GM18505 (cell line): ENCODE measurements around the gene ZNF90.
A peak's percentile ranks its signal among the peaks of the same experiment; 100 is the strongest.
"Not testable (repeated sequence)": the region's sequence is repeated elsewhere in the genome, so short reads cannot be mapped to it uniquely, and the experiment has no call there.

Experiments
- ATAC-seq: cut with Tn5 transposase; IDR thresholded peaks from one replicate; pipeline ENCODE4 v1.9.1; 2021; ENCODE audit not compliant: unreplicated experiment
- POLR2A ChIP-seq: IDR thresholded peaks from 4 replicates; pipeline ENCODE4 v1.6.1; 2011; ENCODE audit warnings: borderline replicate concordance; ENCODE audit not compliant: insufficient read depth, insufficient read length; ENCODE audit errors: extremely low read depth

ZNF90 gene

GRCh38 chr19:20070691-20071090 is 7.1 kb upstream of the ZNF90 start:
- no peak for ATAC-seq
- TF ChIP-seq POLR2A: no peak

- TF ChIP-seq POLR2A: no peak
- no peak for ATAC-seq
Measured at GRCh38 chr19:20072936-20073335, 4.9 kb upstream of the ZNF90 start.

GRCh38 chr19:20078581-20079031 is 806 bp downstream of the ZNF90 start:
- peak; percentile 30 for ATAC-seq
- no peak for TF ChIP-seq POLR2A

GRCh38 chr19:20079476-20079875 is 1.7 kb downstream of the ZNF90 start:
- no peak for ATAC-seq
- no peak for TF ChIP-seq POLR2A

GRCh38 chr19:20080656-20081055 is 2.9 kb downstream of the ZNF90 start:
- TF ChIP-seq POLR2A: no peak
- ATAC-seq: no peak

- ATAC-seq: not testable (repeated sequence)
Measured at GRCh38 chr19:20082232-20082833, 4.5 kb downstream of the ZNF90 start.

- not testable (repeated sequence) for ATAC-seq
Measured at GRCh38 chr19:20082876-20083275, 5.1 kb downstream of the ZNF90 start.

- no peak for TF ChIP-seq POLR2A
- no peak for ATAC-seq
Measured at GRCh38 chr19:20102097-20102496, 24.3 kb downstream of the ZNF90 start.

GRCh38 chr19:20103091-20103740 is 25.4 kb downstream of the ZNF90 start:
- ATAC-seq: no peak
- TF ChIP-seq POLR2A: no peak

GRCh38 chr19:20107301-20107700 is 29.5 kb downstream of the ZNF90 start:
- no peak for ATAC-seq
- no peak for TF ChIP-seq POLR2A

GRCh38 chr19:20118064-20118839 is 40.5 kb downstream of the ZNF90 start:
- not testable (repeated sequence) for ATAC-seq

GRCh38 chr19:20124879-20125278 is 47.1 kb downstream of the ZNF90 start:
- ATAC-seq: no peak
- no peak for TF ChIP-seq POLR2A

- ATAC-seq: not testable (repeated sequence)
Measured at GRCh38 chr19:20132933-20133332, 55.1 kb downstream of the ZNF90 start.

GRCh38 chr19:20137714-20138113 is 59.9 kb downstream of the ZNF90 start:
- ATAC-seq: not testable (repeated sequence)
